HCT116 (cell line): ENCODE data around the gene SLC8A1. TPM values are rescaled to one million over a fixed set of nuclear protein-coding genes. Genes with fewer than 3 reads are reported as not detected.
A peak's percentile ranks its signal among the peaks of the same experiment; 100 is the strongest.

Experiments
- ATAC-seq: fragments of 200-7000 bp; cut with Tn5 transposase; 2 replicates; pipeline ENCODE4 v1.9.1; 2020; ENCODE audit warnings: mild to moderate bottlenecking, moderate library complexity
- BruUV-seq: library from RNA; stranded (reverse); fragments of 400-500 nt; replicated peaks from 2 replicates; lab custom pipeline; 2021; lab: Mats Ljungman, UMichigan
- CTCF ChIA-PET: fragments of 300-600 bp; sonication (Branson Sonifier 250); formaldehyde crosslinking; loops from one replicate; lab custom pipeline; 2021; ENCODE audit warnings: antibody characterized with exemption; lab: Charles Lee
- POLR2A ChIA-PET: fragments of 300-600, 350-600 bp; sonication (Branson Sonifier 250); formaldehyde crosslinking; loops from one replicate; lab custom pipeline; 2021; ENCODE audit warnings: antibody characterized with exemption; lab: Charles Lee
- RAD21 ChIA-PET, 2 experiments: fragments of 300-600 bp; sonication (Branson Sonifier 250); formaldehyde crosslinking; loops; one replicate each; lab custom pipeline; 2023; ENCODE audit warnings: low total read pairs in 2 of 2; ENCODE audit not compliant: uncharacterized antibody in 2 of 2, unreplicated experiment in 2 of 2, low non-redundant PET in 1 of 2; lab: Charles Lee
- DNase-seq: peaks from one replicate; pipeline ENCODE4 v3.0.0-alpha.2; 2010; ENCODE audit warnings: low read depth, low spot score
- H2AFZ ChIP-seq: fragments of 200-600 bp; shearing (Covaris generic), sonication (generic); 2 replicates; pipeline ENCODE4 v1.6.1; 2017; ENCODE audit warnings: low read depth, mixed run types, mixed read lengths, antibody characterized with exemption, low read length; ENCODE audit not compliant: poor library complexity, severe bottlenecking
- H3K27ac ChIP-seq: 2 replicates; pipeline ENCODE4 v1.5.1; 2012; ENCODE audit warnings: low read depth, low read length
- H3K27me3 ChIP-seq: fragments of 200-600 bp; sonication (generic); 2 replicates; pipeline ENCODE4 v1.6.1; 2016; ENCODE audit warnings: mixed run types, low read length, mixed read lengths; ENCODE audit not compliant: insufficient read depth
- H3K36me3 ChIP-seq, 2 experiments: fragments of 200-500 bp in 1 of 2; fragments of 200-600 bp in 1 of 2; sonication (Bioruptor generic) in 1 of 2; sonication (generic) in 1 of 2; 2 replicates each; pipeline versions ENCODE4 v1.5.1 to v1.6.1; 2014 to 2016; ENCODE audit warnings: low read length in 2 of 2, inconsistent platforms in 1 of 2, mixed read lengths in 1 of 2, mixed run types in 1 of 2; ENCODE audit not compliant: insufficient read depth in 2 of 2, control insufficient read depth in 1 of 2
- H3K4me1 ChIP-seq, 2 experiments: fragments of 200-600 bp in 1 of 2; sonication (generic) in 1 of 2; 2 replicates each; pipeline versions ENCODE4 v1.5.1 to v1.6.1; 2012 to 2017; ENCODE audit warnings: low read length in 2 of 2, inconsistent platforms in 1 of 2, mild to moderate bottlenecking in 1 of 2, mixed read lengths in 1 of 2, mixed run types in 1 of 2, moderate library complexity in 1 of 2; ENCODE audit not compliant: insufficient read depth in 2 of 2, control insufficient read depth in 1 of 2
- H3K4me2 ChIP-seq: fragments of 200-600 bp; sonication (generic); 2 replicates; pipeline ENCODE4 v1.6.1; 2017; ENCODE audit warnings: mixed run types, low read length, mixed read lengths
- H3K4me3 ChIP-seq, 2 experiments: fragments of 200-600 bp in 1 of 2; sonication (generic) in 1 of 2; replicated peaks in 1 of 2; 2 replicates each; pipeline ENCODE4 v1.5.1; 2011 to 2016; ENCODE audit warnings: low read length in 2 of 2, control low read depth in 1 of 2, low read depth in 1 of 2, mild to moderate bottlenecking in 1 of 2, mixed read lengths in 1 of 2, mixed run types in 1 of 2
- H3K79me2 ChIP-seq: fragments of 200-600 bp; sonication (generic); 2 replicates; pipeline ENCODE4 v1.6.1; 2017; ENCODE audit warnings: mild to moderate bottlenecking, mixed run types, low read length, moderate library complexity, mixed read lengths; ENCODE audit not compliant: insufficient read depth
- H3K9ac ChIP-seq: fragments of 200-600 bp; sonication (generic); 2 replicates; pipeline ENCODE4 v1.6.1; 2016; ENCODE audit warnings: low read length, mixed read lengths
- H3K9me2 ChIP-seq: fragments of 200-600 bp; sonication (generic), shearing (Covaris generic); 2 replicates; pipeline ENCODE4 v1.6.1; 2017; ENCODE audit warnings: mixed run types, mild to moderate bottlenecking, moderate library complexity; ENCODE audit not compliant: insufficient read depth
- H3K9me3 ChIP-seq, 2 experiments: fragments of 200-500 bp in 1 of 2; fragments of 200-600 bp in 1 of 2; sonication (Bioruptor generic) in 1 of 2; sonication (generic) in 1 of 2; 2 replicates each; pipeline ENCODE4 v1.6.1; 2014 to 2017; ENCODE audit warnings: low read length in 2 of 2, mixed read lengths in 2 of 2, inconsistent platforms in 1 of 2, low read depth in 1 of 2, mild to moderate bottlenecking in 1 of 2, mixed run types in 1 of 2, moderate library complexity in 1 of 2; ENCODE audit not compliant: control insufficient read depth in 1 of 2, insufficient read depth in 1 of 2
- H4K20me1 ChIP-seq: fragments of 200-600 bp; sonication (generic), shearing (Covaris generic); 2 replicates; pipeline ENCODE4 v1.6.1; 2017; ENCODE audit warnings: mixed run types, mild to moderate bottlenecking, moderate library complexity; ENCODE audit not compliant: insufficient read depth
- CEBPB ChIP-seq: IDR thresholded peaks from 2 replicates; pipeline ENCODE4 v1.6.1; 2012; ENCODE audit warnings: low read depth
- SIN3A ChIP-seq: IDR thresholded peaks from 2 replicates; pipeline ENCODE4 v1.6.1; 2012; ENCODE audit warnings: low read depth
- ZFX ChIP-seq: fragments of 450-650 bp; IDR thresholded peaks from 2 replicates; pipeline ENCODE4 v1.6.1; 2017
- intact Hi-C: fragments of 100-400 bp; cut with micrococcal nuclease; formaldehyde crosslinking; loops from 2 replicates; pipeline ENCODE4 v1.10.0; 2022
- total RNA-seq: library from RNA; stranded (reverse); gene quantifications from one replicate; pipeline ENCODE4 v1.2.1, GENCODE V29; 2021; ENCODE audit not compliant: unreplicated experiment
- TF ChIP-seq, protein P1 (sequence below), 3 experiments: fragments of 200-600 bp in 1 of 3; sonication (generic) in 1 of 3; IDR thresholded peaks in 2 of 3; conservative IDR thresholded peaks in 1 of 3; 2 replicates each; pipeline ENCODE4 v1.5.1; 2012 to 2017; ENCODE audit warnings: low read depth in 2 of 3, low read length in 2 of 3, antibody characterized with exemption in 1 of 3, borderline replicate concordance in 1 of 3, control low read depth in 1 of 3, mild to moderate bottlenecking in 1 of 3, mixed read lengths in 1 of 3, mixed run types in 1 of 3, moderate library complexity in 1 of 3; ENCODE audit not compliant: insufficient read depth in 1 of 3

The SLC8A1 gene
- total RNA-seq, 1 experiment from 2014 or later = 0.07 TPM

DNA sequence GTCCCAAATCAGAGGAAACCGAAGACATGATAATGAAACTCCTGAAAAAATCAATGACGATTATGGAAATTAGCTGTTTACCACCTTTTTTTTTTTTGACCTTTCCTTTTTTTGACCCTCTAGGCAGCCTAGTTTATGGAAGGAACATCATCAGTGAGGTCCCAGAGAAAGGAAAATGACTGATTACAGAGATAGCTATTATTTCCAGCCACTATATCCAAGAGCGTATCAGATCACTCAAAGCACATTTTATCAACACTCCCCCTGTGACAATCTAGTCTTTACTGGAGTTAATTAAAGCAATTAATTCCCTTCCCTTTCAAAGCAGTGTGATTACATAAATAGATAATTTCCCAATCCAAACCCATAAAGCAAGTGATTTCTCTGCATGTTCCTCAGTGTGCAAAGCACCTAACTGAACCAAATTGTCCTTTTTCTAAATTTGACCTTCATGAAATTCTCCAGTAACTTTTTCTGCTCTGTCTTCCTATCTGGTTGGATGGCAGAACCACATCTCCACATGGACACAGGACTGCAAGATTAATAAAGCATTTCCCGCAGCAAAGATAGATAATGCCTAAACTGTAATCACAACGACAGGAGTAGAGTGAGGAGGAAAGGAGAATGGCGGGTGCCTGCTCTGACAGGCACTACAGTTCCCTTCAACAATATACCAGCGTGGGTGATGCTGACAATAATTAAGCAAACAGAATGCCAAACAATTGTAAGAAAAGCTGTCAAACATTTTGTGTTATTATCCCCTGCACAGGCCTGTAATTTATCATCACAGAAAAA is 194.4 kb downstream of the SLC8A1 start:
- H3K9me3 ChIP-seq = no peaks in the 10 kb centered on the region
- no peak overlapping the region for H3K4me3 ChIP-seq
- no peak for TF ChIP-seq CEBPB
- no peak for TF ChIP-seq ZFX
- no peak for ATAC-seq
- H3K9ac ChIP-seq = no peak overlapping the region
- no peaks in the 10 kb centered on the region for H3K79me2 ChIP-seq
- H4K20me1 ChIP-seq = no peaks in the 10 kb centered on the region
- H3K4me1 ChIP-seq = no peaks in the 10 kb centered on the region
- H3K27me3 ChIP-seq = peaks cover 20% of the 10 kb centered on the region
- no TSS peak for BruUV-seq
- ChIA-PET RAD21 (no interaction called here), CTCF (no interaction called here), POLR2A (no interaction called here)
- H3K9me2 ChIP-seq = no peaks in the 10 kb centered on the region
- H2AFZ ChIP-seq = no peak overlapping the region
- intact Hi-C loops = no loop called here
- no peak overlapping the region for H3K4me2 ChIP-seq
- no peaks in the 10 kb centered on the region for H3K36me3 ChIP-seq
- no peak for DNase-seq
- H3K27ac ChIP-seq = no peak overlapping the region

DNA sequence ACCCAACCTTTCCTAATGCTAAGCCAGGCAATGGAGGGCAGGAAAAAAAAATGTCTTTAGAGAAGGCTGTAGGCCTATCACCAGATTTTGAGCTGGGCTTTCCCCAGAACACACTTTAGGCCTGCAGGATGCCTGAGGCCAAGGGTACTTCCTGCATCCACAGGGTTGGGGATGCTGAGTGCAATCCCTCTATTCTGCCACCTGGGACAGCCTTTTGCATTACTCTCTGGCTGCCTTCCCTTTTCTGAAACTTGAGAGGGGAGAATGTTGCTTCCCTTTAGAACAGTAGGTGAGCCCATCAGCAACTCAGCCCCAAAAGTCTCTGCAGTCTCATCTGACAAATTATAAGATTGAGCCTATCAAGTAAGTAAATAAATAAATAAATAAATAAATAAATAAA is 195.2 kb downstream of the SLC8A1 start:
- DNase-seq (no peak), ATAC-seq (peak; percentile 88)
- Histone ChIP-seq H3K9ac (no peak overlapping the region), H3K9me2 (no peaks in the 10 kb centered on the region), H3K36me3 (no peaks in the 10 kb centered on the region), H2AFZ (no peak overlapping the region), H3K27me3 (peaks cover 20% of the 10 kb centered on the region), H3K27ac (no peak overlapping the region), H3K4me3 (no peak overlapping the region), H3K4me2 (no peak overlapping the region), H4K20me1 (no peaks in the 10 kb centered on the region), H3K9me3 (no peaks in the 10 kb centered on the region), H3K4me1 (no peaks in the 10 kb centered on the region), H3K79me2 (no peaks in the 10 kb centered on the region)
- TF ChIP-seq SIN3A = no peak
- TF ChIP-seq, protein P1, sequence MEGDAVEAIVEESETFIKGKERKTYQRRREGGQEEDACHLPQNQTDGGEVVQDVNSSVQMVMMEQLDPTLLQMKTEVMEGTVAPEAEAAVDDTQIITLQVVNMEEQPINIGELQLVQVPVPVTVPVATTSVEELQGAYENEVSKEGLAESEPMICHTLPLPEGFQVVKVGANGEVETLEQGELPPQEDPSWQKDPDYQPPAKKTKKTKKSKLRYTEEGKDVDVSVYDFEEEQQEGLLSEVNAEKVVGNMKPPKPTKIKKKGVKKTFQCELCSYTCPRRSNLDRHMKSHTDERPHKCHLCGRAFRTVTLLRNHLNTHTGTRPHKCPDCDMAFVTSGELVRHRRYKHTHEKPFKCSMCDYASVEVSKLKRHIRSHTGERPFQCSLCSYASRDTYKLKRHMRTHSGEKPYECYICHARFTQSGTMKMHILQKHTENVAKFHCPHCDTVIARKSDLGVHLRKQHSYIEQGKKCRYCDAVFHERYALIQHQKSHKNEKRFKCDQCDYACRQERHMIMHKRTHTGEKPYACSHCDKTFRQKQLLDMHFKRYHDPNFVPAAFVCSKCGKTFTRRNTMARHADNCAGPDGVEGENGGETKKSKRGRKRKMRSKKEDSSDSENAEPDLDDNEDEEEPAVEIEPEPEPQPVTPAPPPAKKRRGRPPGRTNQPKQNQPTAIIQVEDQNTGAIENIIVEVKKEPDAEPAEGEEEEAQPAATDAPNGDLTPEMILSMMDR (IDR thresholded peaks at IDR 0.05 in 2 of 3, conservative IDR thresholded peaks at IDR 0.05 in 1 of 3; ENCODE audit: borderline replicate concordance in 1 of 3, insufficient read depth in 1 of 3, low read depth in 2 of 3, low read length in 2 of 3) = peak in 2 of 3 experiments; percentile 30 to 33; a peak in 3 of 6 replicates
- RAD21 ChIA-PET = no interaction called here
- BruUV-seq = no TSS peak
- intact Hi-C loops = no loop called here
- CTCF ChIA-PET = no interaction called here
- POLR2A ChIA-PET = no interaction called here
